HEK293 (cell line): ENCODE results near the gene RBM14.

ENCODE experiments used
- ZBTB17 ChIP-seq: fragments of 450-650 bp; formaldehyde crosslinking; IDR thresholded peaks from 2 replicates; pipeline ENCODE4 v1.5.1; 2016; ENCODE audit warnings: missing biosample characterization, missing genetic modification characterization
- ZNF2 ChIP-seq: fragments of 450-650 bp; formaldehyde crosslinking; IDR thresholded peaks from 2 replicates; pipeline ENCODE4 v1.5.1; 2016; ENCODE audit warnings: missing biosample characterization, missing genetic modification characterization
- ZNF600 ChIP-seq: fragments of 450-650 bp; formaldehyde crosslinking; IDR thresholded peaks from 2 replicates; pipeline ENCODE4 v1.5.1; 2016; ENCODE audit warnings: missing biosample characterization, missing genetic modification characterization
- TF ChIP-seq, protein P1 (sequence below): fragments of 450-650 bp; formaldehyde crosslinking; IDR thresholded peaks from 2 replicates; pipeline ENCODE4 v1.5.1; 2016; ENCODE audit warnings: missing biosample characterization, missing genetic modification characterization
- TF ChIP-seq, protein P2 (sequence below): fragments of 450-650 bp; formaldehyde crosslinking; IDR thresholded peaks from 2 replicates; pipeline ENCODE4 v1.5.1; 2016; ENCODE audit warnings: missing biosample characterization, missing genetic modification characterization

DNA sequence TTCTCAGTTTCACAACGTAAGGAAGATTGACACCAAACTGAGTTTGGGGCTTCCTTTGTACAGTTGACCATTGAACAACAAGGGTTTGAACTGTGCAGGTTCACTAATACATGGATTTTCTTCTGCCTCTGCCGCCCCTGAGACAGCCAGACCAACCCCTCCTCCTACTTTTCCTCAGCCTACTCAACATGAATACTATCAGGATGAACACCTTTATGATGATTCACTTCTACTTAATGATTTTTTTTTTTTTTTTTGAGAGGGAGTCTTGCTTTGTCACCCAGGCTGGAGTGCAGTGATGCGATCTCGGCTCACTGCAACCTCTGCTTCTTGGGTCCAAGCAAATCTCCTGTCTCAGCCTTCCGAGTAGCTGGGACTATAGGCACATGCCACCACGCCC, 36.7 kb downstream of the RBM14 start:
- TF ChIP-seq ZBTB17 (tag by site-specific recombination): no peak
- TF ChIP-seq ZNF600: no peak
- TF ChIP-seq, protein P1, sequence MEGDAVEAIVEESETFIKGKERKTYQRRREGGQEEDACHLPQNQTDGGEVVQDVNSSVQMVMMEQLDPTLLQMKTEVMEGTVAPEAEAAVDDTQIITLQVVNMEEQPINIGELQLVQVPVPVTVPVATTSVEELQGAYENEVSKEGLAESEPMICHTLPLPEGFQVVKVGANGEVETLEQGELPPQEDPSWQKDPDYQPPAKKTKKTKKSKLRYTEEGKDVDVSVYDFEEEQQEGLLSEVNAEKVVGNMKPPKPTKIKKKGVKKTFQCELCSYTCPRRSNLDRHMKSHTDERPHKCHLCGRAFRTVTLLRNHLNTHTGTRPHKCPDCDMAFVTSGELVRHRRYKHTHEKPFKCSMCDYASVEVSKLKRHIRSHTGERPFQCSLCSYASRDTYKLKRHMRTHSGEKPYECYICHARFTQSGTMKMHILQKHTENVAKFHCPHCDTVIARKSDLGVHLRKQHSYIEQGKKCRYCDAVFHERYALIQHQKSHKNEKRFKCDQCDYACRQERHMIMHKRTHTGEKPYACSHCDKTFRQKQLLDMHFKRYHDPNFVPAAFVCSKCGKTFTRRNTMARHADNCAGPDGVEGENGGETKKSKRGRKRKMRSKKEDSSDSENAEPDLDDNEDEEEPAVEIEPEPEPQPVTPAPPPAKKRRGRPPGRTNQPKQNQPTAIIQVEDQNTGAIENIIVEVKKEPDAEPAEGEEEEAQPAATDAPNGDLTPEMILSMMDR (tag by site-specific recombination): no peak
- TF ChIP-seq ZNF2: no peak
- TF ChIP-seq, protein P2, sequence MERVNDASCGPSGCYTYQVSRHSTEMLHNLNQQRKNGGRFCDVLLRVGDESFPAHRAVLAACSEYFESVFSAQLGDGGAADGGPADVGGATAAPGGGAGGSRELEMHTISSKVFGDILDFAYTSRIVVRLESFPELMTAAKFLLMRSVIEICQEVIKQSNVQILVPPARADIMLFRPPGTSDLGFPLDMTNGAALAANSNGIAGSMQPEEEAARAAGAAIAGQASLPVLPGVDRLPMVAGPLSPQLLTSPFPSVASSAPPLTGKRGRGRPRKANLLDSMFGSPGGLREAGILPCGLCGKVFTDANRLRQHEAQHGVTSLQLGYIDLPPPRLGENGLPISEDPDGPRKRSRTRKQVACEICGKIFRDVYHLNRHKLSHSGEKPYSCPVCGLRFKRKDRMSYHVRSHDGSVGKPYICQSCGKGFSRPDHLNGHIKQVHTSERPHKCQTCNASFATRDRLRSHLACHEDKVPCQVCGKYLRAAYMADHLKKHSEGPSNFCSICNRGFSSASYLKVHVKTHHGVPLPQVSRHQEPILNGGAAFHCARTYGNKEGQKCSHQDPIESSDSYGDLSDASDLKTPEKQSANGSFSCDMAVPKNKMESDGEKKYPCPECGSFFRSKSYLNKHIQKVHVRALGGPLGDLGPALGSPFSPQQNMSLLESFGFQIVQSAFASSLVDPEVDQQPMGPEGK (tag by site-specific recombination): no peak
